Activated CD4-positive, alpha-beta T cell treated with anti-CD3 and anti-CD28 coated beads, Interleukin-2, amount 50 U/mL, for 16 hours (primary cell): ENCODE data around the gene EPB41L4B.

Experiments used
- DNase-seq: peaks from one replicate; pipeline ENCODE4 v3.0.0-alpha.2; 2020

EPB41L4B gene

DNA sequence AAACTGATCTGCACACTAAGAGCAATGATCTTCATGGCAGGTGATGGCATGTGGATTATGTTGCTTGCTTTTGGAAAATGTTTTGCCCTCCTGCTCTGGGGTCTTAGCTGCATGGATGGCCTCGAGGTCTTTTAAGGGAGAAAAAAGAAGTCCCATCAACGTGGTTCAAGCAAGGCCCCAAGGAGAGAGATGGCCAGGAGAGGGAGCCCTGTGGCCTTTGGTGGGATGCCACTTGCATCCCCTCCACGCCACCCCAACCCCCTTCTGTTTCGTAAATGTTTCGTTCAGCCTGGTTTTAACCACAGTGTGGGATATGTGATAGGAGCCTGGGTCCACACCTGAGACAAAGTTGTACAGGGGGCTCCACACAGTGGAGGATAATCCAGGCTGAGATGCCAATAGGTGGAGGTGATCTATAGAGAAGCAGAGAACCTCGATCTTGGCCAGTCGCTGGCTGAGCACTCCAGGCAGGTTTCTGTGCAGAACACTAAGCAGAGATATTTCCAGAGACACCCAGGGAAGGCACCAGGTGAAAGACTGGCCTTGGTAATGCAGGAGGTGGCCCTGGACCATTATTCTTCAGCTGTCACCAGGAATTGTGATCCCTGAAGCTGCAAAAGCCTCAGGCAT is 128.0 kb downstream of the EPB41L4B start:
- no peak for DNase-seq

- DNase-seq, result no peak
Observed at GRCh38 chr9:109191746-109192145, 129.1 kb downstream of the EPB41L4B start.

DNA sequence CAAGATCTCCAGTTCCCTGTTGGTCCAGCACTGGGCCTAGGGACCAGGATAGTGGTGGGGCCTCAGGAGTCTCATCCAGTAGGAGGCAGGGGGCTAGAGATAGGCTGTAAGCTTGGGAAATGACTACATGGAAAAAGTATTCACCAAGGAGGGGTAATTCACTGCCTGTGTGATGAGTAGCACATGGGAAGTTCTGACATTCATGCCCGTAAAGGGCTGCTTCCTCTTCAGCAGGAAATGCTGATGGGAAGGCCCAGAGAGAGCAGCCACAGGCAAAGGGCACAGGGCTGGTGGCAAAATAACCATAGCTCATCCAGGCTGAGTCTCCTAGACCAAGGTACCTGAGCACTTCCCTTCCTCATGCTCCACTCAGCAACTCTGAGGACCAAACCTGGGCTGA is 130.7 kb downstream of the EPB41L4B start:
- DNase-seq, result no peak

- no peak for DNase-seq
Observed at GRCh38 chr9:109186857-109187520, 133.9 kb downstream of the EPB41L4B start.

DNA sequence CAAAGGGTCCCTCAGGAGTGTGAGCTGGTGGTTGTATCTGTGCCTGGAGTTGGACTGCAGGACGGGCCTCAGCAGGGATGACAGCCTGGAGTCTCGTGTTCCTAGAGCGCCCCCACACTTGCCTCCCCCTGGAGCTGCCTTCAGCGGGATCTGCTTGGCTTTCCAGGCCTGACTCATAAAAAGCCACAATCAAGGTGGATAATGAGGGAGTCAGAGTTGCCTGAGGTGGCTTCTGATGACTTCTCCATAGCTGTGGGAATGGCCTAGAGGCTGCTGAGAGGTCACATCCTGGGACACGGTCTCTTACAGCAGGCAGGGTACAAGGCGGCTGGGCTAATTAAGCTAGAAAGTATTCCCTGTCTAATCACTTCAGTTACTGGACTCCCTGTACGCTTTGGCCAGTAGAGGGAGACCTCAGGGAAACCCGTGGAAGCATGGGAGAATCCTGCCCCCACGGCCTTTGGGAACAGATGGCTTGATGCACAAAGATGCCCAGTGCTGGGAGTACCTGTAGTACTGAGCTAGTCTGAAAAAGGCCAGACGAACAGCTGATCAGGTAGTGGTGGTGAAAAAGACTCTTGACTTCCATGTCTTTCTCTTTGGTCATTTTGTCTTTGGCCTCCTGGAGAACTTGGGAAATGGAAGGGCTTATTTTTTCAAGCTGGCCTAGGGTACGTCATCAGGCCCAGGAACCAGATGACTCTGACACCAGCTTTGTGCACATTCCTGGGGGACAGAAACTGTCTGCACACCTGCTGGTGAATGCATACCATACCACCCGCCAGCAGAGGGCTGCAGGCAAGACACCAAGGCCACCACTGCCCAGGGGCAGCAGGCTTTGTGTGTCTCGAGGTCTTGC is 137.7 kb downstream of the EPB41L4B start:
- no peak for DNase-seq

- DNase-seq, result no peak
Observed at GRCh38 chr9:109182550-109182939, 138.3 kb downstream of the EPB41L4B start.

DNA sequence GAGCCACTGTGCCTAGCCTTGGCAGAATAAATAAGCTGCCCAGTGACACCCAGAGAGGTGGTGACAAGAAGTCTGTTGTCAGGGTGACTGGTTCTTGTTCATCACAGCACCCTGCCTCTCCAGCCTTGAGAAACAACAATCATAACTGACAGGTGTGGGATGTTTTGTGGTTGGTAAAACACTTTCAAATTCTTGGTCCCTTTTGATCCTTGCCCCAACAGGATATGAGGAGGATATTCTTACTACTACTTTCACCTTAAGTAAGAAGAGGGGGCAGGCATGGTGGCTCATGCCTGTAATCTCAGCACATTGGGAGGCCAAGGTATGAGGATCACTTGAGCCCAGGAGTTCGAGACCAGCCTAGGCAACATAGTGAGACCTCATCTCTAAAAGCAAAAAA is 139.6 kb downstream of the EPB41L4B start:
- peak; percentile 82 for DNase-seq

GRCh38 chr9:109179801-109180523 is 140.9 kb downstream of the EPB41L4B start:
- DNase-seq, result no peak

- no peak for DNase-seq
Observed at GRCh38 chr9:109176963-109177362, 143.9 kb downstream of the EPB41L4B start.

GRCh38 chr9:109176386-109176785 is 144.5 kb downstream of the EPB41L4B start:
- DNase-seq, result no peak

GRCh38 chr9:109172935-109173334 is 147.9 kb downstream of the EPB41L4B start:
- no peak for DNase-seq

GRCh38 chr9:109171926-109172325 is 148.9 kb downstream of the EPB41L4B start:
- DNase-seq, result no peak

DNA sequence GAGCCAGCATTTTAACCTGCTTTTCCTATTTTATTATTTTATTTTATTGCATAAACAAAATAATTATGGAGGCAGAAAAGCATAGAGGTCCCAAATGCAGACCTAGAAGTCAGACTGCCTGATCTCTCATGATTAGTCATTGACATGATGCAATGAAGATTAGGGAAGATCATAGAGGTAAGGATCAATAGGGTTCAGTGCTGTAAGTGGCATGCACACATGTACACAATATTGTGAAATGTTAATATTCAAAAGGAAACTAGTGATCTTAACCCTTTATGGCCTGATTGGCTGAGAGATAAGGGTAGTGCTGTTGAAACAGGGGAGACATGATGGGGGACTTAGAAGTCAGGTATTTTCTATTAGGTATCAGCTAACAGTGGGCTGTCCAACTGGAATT is 152.7 kb downstream of the EPB41L4B start:
- peak; percentile 44 for DNase-seq

DNA sequence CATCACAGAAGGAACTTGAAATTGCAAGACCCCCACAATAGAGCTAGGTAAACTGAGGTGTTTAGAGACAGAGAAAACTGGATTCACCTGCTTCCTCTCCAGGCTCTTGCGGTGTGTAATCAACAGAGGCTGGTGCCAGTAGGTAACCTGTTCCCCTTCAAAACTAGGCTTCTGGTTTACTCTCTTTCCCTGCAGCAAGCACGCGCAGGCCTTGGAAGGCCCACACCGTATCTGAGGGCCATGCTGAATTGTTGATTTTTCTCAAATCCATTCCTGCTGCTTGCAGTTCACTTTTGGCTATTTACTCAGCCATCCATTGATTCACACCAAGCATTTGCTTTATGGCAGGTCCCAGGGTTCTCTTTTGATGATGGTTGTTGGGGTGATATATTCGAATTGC is 153.1 kb downstream of the EPB41L4B start:
- no peak for DNase-seq

DNA sequence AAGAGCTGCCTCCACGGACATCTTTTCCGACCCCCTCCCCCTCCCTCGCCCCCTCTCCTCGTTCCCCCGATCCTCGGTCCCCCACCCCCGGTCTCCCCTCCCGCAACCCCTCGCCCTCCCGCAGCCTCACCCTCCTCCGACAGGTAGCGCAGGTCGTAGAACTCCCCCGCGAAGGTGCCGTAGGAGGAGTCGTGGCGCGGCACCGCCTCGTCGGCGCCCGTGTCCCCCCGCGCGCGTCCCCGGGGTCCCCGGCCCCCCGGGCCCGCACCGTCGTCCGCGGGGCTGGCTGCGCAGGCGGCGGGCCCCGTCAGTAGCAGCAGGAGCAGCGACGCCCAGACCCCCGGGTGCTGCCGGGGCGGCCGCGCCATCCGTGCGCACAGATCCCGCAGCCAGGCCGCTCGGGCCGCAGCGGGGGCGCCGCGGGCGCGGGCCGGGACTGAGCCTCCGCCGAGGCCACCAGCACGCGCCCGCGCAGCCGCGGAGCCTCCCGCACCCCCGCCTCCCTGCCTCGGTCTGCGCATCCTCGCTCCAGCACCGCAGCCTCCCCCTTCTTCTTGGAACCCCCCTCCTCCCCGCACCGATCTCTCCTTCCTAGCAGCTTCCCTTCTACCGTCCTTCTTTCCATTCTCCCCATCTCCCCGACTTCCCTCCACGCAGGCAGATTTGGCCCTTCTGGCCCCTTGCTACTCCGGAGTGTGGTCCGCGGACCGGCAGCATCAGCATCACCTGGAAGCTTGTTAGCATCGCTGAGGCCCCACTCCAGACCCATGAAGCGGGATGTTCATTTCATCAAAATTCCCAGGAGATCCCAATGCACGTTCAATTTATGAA is 153.9 kb downstream of the EPB41L4B start, which contains the start of gene FRRS1L:
TSS of gene FRRS1L (minus strand) at position 479 of the 831 bp plus-strand sequence. CDS start at position 368, 111 bp downstream.
- DNase-seq, result no peak

- DNase-seq, result no peak
Observed at GRCh38 chr9:109166171-109166770, 154.6 kb downstream of the EPB41L4B start.

GRCh38 chr9:109164042-109164441 is 156.8 kb downstream of the EPB41L4B start:
- DNase-seq, result no peak

DNA sequence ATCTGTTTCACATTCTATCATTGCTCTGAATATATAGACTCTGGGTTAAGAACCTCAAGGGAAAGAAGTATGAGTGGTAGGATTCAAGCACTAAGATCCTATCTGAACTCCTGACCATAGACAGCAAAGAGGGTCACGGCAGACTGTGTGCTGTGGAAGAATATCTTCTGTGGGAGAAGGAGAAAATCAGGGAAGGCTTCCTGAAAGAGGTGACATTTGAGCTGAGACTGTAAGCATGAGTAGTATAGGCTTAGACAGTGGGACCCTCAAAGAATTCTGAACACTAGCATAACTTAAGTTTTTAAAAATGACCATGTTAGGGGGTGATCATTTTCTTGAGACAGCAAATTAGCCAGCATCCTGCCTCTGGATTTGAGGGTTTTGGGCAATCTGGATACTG is 157.7 kb downstream of the EPB41L4B start:
- no peak for DNase-seq

DNA sequence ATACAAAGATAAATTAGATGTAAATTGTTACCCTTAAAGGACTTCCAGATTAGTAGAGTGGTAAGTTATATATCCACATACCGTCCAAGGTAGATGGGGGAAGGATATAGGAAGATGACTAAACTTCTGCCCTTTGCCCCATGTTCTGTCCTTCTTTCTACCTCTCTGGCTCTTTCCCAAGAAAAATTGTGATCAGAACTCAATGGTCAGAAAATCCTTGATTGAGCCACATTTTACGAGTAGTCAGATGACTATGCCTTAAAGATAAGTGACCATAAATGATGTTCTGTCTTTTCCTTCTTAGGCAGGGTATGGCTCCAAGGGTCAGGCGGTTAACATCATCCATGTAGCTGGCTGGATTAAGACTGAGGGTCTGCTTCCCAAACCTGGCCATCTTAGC is 158.2 kb downstream of the EPB41L4B start:
- DNase-seq, result no peak

GRCh38 chr9:109161471-109161870 is 159.4 kb downstream of the EPB41L4B start:
- DNase-seq, result no peak

DNA sequence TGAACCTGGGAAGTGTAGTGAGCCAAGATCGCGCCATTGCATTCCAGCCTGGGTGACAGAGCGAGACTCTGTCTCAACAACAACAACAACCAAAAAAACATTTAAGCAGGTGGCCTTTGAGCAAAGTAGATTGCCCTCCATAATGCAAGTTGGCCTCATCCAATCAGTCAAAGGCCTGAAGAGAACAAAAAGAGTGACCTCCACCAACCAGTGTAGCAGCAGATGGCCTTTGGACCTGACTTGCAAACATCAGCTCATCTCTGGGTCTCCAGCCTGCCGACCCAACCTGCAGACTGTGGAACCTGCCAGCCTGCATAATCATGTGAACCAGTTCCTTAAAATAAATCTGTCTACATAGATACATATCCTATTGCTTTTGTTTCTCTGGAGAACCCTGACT is 161.3 kb downstream of the EPB41L4B start:
- no peak for DNase-seq

DNA sequence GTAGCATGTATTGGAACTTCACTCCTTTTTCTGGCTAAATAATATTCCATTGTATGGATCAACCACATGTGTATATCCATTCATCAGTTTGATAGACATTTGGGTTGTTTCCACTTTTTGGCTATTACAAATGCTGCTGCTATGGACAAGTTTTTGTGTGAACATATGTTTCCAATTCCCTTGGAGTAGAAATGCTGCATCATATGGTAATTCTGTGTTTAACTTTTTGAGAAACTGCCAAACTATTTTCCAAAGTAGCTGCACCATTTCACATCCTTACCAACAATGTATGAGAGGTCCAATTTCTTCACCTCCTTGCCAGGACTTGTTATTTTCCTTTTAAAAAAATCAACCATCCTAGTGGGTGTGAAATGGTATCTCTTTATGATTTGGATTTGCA is 162.2 kb downstream of the EPB41L4B start:
- no peak for DNase-seq
